HTR-8/SVneo (cell line): ENCODE measurements around the gene INTS4.
A peak's percentile ranks its signal among the peaks of the same experiment; 100 is the strongest.
"Not testable (repeated sequence)": the region's sequence is repeated elsewhere in the genome, so short reads cannot be mapped to it uniquely, and the experiment has no call there.

ENCODE experiments used
- DNase-seq: peaks from one replicate; pipeline ENCODE4 v3.0.0; 2011; ENCODE audit warnings: low spot score, mixed read lengths; ENCODE audit not compliant: insufficient read length
- FAIRE-seq: peaks from 2 replicates; lab custom pipeline; 2011; peaks lifted over from hg19 to GRCh38; lab: Jason Lieb, UNC

INTS4 gene

DNA sequence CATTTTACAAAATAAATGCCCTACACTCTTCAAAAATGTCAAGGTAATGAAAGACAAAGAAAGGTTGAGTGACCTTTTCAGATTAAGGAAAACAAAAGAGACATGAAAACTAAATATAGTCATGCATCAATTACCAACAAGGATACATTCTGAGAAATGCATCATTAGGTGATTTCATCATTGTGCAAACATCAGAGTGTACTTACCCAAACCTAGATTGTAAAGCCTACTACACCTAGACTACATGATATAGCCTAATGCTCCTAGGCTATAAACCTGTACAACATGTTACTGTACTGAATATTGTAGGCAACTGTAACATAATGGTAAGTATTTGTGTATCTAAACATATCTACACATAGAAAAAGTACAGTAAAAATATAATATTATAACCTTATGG is 26.7 kb downstream of the INTS4 start:
- DNase-seq = no peak
- FAIRE-seq = no peak

DNA sequence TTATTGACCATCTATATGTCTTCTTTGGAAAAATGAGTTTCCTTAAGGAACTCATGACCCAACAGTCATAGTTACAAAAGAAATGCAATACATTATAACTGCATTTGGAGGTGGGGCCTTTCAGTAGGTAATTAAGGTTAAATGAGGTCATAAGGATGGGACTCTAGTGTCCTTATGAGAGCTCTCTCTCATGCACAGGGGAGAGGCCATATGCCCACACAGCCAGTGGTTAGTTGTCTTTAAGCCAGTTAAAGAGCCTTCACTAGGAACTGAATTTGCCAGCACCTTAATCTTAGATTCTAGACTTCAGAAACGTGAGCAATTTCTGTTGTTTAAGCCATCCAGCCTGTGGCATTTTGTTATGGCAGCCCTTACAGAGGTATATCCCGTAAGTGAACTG is 27.3 kb downstream of the INTS4 start:
- no peak for FAIRE-seq
- no peak for DNase-seq

DNA sequence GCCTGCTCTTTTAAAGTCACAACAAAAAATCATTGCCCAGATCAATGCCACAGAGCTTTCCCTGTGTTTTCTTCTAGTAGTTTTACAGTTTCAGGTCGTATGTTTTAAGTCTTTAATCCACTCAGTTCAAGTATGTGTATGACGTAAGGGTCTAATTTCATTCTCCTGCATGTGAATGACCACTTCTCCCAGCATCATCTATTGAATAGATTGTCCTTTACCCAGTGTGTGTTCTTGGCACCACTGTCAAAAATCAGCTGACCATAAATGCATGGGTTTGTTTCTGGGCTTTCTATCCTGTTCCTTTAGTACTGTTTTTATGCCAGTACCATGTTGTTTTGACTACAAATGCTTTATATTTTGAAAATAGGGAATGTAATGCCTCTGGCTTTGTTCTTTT is 28.1 kb downstream of the INTS4 start:
- DNase-seq = no peak
- no peak for FAIRE-seq

DNA sequence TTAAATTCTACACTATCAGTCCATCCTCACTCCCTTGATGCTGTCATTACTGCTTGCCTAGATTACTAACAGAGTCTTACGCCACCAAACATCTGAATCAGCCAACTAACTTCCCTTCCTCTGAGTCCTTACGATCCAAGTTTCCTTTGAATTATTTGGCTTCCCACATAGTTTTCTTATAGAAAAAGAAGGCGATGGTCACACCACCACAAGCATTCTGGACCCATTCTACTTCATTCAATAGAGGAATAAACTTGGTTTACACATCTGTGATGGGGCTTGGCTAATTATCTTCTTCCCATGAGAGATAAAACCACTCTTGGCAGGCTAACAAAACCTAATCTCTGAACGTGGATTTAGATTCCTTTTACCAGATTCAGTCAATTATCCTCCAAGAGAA is 35.0 kb downstream of the INTS4 start:
- no peak for FAIRE-seq
- DNase-seq = no peak

DNA sequence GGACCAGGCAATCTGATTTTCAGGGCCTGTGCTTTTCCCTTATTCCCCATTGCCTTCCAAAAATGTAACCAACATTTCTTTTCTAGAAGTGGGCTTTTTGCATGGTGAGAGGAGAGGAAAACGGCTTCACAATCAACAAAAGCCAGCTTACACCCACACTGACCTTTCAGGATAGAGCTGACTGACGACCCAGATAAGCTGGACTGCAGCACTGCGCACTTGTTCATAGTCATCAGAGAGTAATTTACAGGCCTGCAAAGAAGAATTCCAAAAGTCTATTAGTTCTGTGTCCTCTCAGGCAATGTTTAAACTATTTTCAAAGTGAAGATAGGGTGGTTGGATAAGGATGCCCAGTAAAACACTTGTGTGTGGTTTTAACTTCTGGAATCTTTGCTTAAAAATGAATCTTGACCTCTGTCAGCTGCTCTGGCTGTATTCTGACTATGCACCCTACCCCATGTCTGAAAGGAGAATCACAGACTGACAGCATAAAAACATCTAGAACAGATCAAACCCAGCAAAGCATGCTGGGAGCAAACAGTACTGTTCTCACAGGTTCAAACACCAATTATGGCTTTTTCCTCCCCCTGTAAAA is 35.8 kb downstream of the INTS4 start:
- not testable (repeated sequence) for FAIRE-seq, DNase-seq

DNA sequence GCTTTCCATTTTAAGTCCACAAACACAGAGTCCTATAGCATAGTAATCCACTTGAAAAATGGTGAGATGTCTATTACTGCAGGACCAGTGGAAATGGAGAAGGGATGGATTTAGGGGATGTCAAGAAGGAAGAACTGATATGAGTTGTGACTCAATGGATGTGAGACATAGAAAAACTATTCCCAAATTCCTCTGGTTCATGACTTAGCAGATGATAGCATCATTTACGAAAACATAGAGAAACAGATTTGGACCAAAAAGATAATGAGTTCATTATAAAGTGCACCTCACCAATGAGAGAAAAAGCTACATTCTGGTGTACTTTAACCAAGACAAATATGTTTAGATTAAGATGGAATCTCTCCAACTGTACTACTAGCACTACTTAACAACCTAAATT is 51.2 kb downstream of the INTS4 start:
- FAIRE-seq, DNase-seq: not testable (repeated sequence)

DNA sequence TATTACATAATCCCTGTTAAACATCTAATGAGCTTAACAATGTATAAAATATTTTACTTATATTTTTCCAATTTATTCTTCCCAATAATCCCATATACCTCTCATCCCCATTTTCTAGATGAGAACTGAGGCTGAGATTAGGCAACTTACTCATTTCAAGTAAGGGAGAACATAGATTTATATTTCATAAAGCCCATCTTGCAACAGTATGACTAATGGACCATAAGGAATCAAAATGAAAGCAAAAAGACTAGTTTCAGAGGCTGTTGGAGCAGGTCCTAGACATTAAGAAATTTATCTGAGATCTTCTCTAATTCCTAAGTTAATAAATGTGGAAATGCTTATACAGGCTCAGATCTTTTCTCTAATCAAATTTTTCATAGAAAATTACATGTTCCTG is 52.0 kb downstream of the INTS4 start:
- FAIRE-seq, DNase-seq: not testable (repeated sequence)

DNA sequence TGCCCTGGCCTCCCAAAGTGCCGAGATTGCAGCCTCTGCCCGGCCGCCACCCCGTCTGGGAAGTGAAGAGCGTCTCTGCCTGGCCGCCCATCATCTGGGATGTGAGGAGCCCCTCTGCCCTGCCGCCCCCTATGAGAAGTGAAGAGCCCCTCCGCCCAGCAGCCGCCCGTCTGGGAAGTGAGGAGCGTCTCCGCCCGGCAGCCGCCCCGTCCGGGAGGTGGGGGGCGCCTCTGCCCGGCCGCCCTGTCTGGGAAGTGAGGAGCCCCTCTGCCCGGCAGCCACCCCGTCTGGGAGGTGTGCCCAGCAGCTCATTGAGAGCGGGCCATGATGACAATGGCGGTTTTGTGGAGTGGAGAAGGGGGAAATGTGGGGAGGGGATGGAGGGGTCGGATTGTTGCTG is 60.9 kb downstream of the INTS4 start:
- not testable (repeated sequence) for FAIRE-seq, DNase-seq

DNA sequence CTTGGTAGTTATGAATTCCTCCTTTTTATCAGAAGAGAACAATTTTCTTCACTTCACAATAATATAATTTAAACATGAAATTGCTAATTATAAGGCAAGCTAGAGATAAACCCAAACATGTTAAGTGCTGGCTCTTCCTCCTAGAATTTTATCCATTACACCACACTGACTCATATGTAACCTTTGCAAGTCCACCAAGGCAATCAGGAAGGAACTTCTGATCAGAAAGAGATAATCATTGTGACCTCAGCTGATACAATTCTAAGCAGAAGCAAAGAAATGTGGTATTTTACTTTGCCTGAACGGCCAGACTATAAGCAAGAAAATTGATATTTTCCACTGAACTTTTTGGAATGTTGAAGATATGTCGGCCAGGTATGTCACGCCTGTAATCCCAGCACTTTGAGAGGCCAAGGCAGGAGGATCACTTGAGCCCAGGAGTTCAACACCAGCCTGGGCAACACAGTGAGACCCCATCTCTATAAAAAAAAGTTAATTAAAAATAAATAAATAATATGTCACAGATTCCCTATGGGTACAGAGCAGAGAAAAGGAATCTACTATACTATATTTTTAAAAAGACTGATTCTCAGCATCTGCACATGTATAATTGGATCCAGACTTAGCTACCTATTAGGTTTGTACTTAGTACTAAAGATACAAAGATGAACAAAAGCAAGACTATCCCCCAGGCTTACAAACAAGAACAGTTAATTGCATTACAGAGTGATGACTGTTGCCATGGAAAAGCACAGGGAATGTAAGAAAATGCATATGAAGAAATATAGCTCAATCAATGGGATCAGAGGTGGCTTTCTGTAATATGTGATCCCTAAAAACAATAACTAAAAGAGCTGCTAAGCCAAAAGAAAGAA is 63.9 kb downstream of the INTS4 start:
- DNase-seq = not testable (repeated sequence)

DNA sequence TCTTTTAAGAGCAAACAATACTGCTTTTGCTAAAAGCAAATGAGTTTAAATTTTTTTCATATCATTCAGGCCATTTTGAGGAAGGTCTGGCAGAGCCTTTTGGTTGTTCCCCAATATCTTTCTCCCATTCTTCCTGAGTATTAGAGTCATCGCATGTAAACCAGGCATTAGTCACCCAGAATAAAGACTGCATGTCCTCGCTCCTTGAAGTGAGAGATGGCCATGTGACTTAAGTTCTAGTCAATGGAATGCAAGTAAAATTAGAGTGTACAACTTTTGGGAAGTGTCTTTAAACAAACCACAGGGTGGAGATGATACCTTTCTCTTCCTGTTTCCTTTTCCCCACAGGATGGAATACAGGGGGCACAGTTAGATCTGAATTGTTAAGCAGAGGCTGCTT is 76.8 kb downstream of the INTS4 start:
- not testable (repeated sequence) for DNase-seq, FAIRE-seq

More for the DNA sequence above, 63.9 kb downstream of the INTS4 start:
- FAIRE-seq = not testable (repeated sequence)

DNA sequence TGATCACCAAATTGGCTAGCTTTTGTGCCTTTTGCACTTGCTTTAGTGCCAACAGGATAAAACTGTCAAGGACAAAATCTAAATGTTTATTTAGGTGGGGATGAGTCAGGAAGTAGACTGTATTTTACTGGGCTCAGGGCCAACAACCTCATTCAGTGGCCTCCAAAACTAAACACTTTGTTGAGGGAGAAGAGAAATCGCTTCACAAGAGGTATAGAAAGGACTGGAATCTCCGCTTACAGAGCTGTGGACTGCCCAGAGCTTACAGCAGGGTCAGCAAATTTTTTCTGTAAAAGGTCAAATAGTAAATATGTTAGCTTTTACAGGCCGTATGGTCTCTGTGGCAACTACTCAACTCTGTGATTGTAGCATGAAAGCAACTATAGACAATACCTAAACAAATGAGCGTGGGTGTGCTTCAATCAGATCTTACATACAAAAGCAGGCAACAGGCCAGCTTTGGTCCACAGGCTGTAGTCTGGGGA is 80.1 kb downstream of the INTS4 start:
- peak; percentile 29 for DNase-seq

DNA sequence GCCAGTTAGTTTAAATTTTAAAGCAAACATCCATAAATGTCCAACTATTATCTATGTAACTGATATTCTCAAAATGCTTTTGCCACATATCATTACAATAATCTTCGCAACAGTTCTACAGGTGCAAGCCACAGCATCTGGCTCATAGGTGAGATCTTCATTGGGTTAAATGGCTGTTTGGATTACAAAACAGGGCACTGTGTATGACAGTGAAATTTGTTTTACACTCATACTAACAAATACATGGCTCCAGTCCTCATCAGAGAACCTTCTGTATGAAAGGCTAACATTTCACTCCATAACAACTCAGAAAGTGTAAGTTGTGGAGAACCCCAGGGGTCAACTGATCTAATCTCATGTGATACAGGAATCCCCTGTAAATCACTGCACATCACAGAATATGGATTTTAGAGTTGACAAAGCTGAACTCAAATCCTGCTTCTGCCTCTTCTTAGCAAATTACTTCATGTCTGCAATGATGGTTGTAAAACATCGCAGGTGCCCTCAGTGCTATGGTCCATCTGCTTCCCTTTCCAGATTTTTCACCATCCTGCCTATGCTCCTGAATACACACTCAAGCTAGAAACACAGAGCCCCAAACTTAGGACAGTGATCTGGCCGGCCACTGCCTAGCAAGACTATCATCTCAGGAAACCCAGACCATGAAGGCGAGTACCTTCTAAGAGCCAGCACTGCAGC is 80.7 kb downstream of the INTS4 start:
- not testable (repeated sequence) for FAIRE-seq, DNase-seq

More for the DNA sequence above, 80.1 kb downstream of the INTS4 start:
- FAIRE-seq = not testable (repeated sequence)

DNA sequence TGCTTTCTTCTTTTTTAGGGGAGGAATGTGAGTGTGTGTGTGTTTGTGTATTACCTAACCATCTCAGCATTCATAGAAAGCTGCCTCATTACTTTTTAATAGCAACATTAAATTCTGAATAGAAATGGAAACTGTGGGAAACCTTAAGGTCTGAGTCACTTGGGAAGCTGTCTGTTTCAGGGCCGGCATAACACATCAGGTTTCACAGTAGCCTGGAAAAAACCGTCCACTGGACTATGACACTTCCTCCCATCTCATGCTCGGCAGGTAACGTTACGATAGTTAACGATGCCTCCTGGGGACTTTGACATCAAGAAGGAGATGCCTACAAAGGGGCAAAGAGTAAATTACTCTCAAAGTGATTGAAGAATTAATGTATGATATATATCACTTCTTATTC is 83.6 kb downstream of the INTS4 start:
- FAIRE-seq, DNase-seq: not testable (repeated sequence)

DNA sequence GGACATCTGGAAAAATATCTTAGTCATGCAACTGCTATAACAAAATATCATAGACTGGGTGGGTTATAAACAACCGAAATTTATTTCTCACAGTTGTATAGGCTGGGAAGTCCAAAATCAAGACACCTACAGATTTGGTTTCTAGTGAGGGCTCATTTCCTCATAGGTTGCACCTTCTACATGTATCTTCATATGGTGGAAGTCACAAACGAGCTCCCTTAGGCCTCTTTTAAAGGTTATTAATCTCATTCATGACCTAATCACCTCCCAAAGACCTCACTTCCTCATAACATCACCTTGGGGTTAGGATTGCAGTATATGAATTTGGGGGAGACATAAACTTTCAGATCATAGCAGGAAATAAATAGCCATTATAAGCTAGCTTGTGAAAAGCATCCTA is 85.2 kb downstream of the INTS4 start:
- DNase-seq (no peak), FAIRE-seq (no peak)

DNA sequence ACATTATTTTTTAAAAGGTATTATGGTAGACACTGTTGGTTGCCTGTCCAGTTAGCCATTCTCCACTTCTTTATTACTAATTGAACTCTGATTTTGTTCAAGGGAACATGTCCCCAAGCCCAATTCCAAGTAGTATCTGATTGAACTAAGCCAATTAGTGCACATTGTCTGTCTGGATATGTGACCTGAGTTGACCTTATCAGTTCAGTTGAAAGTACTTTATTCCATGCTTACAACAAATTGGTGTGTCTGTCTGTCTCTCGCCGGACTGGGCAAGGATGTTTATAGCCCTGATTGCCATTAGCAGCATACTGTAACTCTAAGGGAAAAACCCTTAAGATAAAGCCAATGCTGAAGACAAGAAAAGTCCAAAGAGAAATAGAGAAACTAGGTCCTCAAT is 85.6 kb downstream of the INTS4 start:
- FAIRE-seq (no peak), DNase-seq (no peak)

DNA sequence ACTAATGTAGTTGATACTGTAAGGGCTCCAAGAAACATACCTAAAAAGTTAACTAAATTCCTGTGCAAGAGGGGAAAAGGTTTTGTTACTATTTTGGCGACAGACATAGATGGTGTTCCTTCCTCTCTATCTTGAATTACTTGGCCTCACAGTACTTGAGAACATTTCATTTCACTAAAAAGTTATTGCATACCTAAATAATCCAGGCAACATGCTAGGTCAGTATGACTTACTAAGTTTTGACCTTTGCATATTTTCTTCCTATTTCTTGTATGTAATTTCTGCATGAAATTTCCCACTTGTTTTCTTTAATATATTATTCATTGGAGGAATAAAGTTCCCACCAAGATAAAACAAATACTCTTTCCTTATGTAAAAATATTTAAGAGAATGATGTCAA is 99.5 kb downstream of the INTS4 start:
- FAIRE-seq, DNase-seq: not testable (repeated sequence)

DNA sequence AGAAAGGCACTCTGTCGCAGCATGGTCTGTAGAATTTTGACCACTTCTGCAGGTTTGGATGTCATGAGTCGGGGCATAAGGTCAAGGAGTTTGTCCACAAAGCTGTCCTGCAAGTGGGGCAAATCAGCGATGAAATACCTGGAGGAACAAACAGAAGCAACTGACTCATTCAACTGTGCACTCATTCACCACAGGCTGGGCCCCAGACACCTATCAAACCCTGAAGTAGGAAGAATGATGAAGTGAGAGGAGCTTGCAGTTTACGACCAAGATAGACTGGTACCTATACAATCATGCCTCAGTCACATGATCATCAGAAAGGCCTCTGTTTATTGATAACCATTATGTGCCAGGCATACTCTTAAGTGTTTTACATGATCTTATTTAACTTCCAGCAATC is 102.8 kb downstream of the INTS4 start:
- not testable (repeated sequence) for FAIRE-seq

DNA sequence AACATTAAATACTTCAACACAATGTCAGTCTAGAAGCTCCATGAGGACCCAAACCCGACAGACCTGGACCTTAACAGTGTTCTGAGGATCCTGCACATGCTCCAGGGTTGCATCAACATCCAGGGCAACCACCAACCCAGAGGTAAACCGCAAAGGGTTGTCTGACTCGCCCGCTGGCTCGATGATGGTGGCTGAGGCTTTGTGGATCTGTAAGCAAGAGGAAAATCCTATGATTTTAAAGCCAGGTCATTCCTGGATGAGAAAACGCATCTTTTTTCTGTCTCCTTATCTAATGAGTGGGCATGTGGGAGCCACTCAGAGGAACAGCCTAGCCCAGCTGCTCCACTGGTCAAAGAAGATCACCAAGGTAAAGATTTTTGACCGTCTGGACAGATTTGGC is 103.2 kb downstream of the INTS4 start:
- not testable (repeated sequence) for DNase-seq, FAIRE-seq

More for the DNA sequence above, 102.8 kb downstream of the INTS4 start:
- DNase-seq = not testable (repeated sequence)

DNA sequence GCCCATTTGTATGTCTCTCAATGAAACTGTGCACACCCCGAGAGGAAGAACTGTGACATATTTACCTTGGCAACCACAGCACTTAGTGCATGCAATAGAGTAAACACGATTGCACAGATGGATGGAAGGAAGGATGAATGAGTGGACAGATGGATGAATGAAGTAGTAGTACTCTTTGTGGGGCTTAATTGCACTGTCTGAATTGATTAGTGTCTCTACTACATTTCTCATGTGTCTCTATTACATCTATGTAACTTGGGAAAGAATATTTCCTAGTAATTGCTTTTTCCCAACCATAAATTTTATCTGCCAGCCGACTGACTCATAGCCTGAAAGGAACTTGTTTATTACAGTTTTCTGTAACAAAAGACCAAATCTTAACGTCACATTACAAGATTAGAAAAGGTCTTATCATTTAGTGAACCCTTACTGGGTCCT is 103.8 kb downstream of the INTS4 start:
- DNase-seq = not testable (repeated sequence)

DNA sequence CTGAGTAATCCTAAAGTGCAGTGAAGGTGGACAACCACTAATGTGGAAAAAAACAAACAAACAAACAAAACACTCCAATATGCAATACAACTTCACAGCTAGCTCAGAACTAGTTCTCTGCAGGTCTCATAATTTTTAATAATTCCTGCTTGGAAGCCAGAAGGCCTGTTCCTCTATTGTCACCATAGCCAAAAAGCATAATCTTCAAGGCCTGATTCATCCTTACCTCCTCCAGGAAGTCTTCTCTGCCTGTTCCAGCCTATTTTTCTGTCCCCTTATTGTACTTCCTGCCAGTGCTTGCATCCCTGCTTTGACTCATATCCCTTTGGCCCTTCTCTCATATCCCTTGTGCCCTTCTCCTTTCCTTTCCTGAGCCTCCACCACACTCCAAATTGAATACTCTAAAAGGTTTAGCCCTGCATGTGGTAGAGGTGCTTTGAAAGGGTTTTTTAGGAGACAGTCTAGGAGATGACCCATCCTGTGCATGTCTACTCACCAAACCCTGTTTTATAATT is 104.3 kb downstream of the INTS4 start:
- FAIRE-seq, DNase-seq: not testable (repeated sequence)

More for the DNA sequence above, 103.8 kb downstream of the INTS4 start:
- not testable (repeated sequence) for FAIRE-seq
